GM08714 (cell line): Measurements from ENCODE around the gene SCUBE1.
"Not testable (repeated sequence)": the region's sequence is repeated elsewhere in the genome, so short reads cannot be mapped to it uniquely, and the experiment has no call there.

ENCODE experiments used
- H3K4me3 ChIP-seq: fragments of 200-500 bp; sonication (Bioruptor generic); 2 replicates; pipeline ENCODE4 v1.5.1; 2014; ENCODE audit warnings: mild to moderate bottlenecking, low read length, inconsistent platforms
- ZNF274 ChIP-seq: IDR thresholded peaks from 2 replicates; pipeline ENCODE4 v1.6.1; 2012; ENCODE audit warnings: mild to moderate bottlenecking, low read depth, low read length

Gene SCUBE1

GRCh38 chr22:43295660-43296059 lies 47.5 kb downstream of the SCUBE1 start:
- no peak overlapping the region for H3K4me3 ChIP-seq
- no peak for TF ChIP-seq ZNF274

GRCh38 chr22:43295173-43295572 lies 48.0 kb downstream of the SCUBE1 start:
- H3K4me3 ChIP-seq = no peak overlapping the region
- TF ChIP-seq ZNF274 = no peak

DNA sequence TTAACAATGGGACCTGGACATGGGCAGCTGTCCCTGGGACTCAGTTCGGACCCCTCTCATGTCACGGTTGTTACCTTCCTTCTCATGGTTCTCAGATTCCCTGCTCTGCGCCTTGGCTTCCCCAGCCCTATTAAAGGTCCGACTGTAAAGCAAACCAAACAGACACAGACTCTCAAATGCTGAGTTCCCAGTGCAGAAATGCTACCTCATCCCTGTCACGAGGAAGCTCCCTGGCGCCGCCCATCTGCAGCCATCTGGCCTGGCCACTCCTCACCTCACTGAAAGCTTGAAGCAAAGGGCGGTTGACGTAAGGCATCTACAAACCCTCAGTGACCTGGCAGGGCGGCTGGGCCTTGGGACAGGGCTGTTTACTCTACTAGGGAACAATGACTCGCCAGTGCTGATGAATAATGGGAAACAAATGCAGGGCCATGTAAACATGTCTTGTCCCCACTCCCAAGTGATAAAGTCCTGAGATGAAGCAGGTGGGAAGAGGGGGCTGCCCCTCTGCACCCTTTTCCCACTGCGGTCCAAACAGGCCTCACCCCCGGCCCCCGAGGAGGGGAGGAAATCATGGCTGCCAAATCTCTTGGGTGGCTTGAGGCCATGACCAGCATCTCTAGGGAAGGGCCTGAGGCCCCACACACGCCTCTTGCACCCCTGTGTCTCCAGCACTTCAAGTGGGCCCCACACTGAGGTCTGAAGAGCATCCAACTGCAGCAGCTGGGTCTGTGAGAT lies 49.3 kb downstream of the SCUBE1 start:
- no peak overlapping the region for H3K4me3 ChIP-seq
- no peak for TF ChIP-seq ZNF274

DNA sequence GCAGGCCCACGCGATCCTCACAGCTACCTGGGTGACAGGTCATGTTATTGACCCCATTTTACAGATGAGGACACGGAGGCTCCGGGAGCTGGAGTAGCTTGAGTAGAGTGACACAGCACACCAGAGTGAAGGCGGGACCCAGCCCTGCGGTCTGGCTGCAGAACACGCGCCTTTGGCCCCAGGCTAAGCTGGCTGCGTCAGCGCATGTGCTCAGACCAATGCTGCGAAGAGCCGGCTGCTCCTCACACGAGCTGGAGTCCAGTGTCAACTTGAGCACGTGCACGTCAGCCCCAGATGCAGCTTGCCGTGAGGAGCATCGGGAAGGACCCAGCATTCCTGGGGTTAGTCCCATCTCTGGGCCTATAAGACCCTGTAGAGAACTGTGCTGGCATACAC lies 49.9 kb downstream of the SCUBE1 start:
- TF ChIP-seq ZNF274 = no peak
- H3K4me3 ChIP-seq = no peak overlapping the region

GRCh38 chr22:43292630-43293018 lies 50.5 kb downstream of the SCUBE1 start:
- no peak overlapping the region for H3K4me3 ChIP-seq
- no peak for TF ChIP-seq ZNF274

- TF ChIP-seq ZNF274 = no peak
- H3K4me3 ChIP-seq = no peak overlapping the region
Measured at GRCh38 chr22:43291381-43291780, 51.8 kb downstream of the SCUBE1 start.

DNA sequence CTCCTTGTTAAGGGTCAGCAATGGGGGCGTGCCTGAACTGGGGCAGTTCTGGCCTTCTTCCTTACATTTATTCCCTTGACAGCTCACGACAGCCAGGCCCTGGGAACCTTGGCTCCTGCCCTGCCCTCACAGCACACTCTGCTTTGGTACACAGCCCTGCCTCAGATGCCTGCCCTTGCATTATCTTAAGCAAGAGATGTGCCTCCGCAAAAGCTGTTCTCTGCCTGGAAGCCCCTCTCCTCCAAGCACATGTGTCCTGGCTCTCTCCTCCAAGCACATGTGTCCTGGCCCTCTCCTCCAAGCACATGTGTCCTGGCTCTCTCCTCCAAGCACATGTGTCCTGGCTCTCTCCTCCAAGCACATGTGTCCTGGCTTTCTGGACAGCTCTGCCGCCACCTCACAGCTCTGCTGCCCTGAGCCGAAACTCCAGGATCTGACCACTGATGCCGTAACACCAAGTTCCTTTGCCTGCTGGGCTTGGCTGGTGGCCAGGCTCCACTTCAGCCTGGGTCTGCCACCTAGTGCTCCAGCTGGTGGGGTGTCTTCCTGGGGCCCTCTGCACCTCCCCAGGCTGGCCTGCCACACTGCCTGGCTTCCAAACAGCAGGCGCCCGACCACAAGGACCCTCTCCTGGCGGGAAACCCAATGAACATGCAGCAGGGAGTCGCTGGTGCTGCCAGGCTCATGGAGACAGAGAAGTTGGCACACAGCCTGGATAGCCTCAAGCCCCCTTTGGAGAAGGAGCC lies 53.0 kb downstream of the SCUBE1 start:
- H3K4me3 ChIP-seq = no peak overlapping the region
- TF ChIP-seq ZNF274 = no peak

GRCh38 chr22:43289531-43289963 lies 53.6 kb downstream of the SCUBE1 start:
- no peak for TF ChIP-seq ZNF274

GRCh38 chr22:43288807-43289420 lies 54.3 kb downstream of the SCUBE1 start:
- TF ChIP-seq ZNF274 = no peak
- no peak overlapping the region for H3K4me3 ChIP-seq

More at GRCh38 chr22:43289531-43289963, 53.6 kb downstream of the SCUBE1 start:
- no peak overlapping the region for H3K4me3 ChIP-seq

DNA sequence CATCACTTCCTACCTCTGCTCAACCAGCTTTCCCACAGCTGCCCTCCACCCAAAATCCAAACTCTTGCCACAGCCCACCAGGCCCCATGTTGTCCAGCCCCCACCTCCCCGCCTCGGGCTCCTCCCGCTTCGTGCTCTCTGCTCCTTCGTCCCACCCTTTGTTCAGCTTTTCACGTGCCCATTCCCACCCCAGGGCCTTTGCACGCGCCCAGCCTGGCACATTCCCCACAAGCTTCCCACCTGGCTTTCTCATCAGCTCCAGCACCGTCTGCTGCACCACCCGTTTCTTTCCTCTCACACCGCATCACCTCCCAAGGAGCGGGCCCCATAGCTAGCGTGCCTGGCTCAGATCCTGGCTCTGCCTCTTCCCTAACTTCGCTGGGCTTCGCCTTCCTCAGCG lies 54.8 kb downstream of the SCUBE1 start:
- no peak for TF ChIP-seq ZNF274
- H3K4me3 ChIP-seq = no peak overlapping the region

GRCh38 chr22:43287441-43287840 lies 55.7 kb downstream of the SCUBE1 start:
- TF ChIP-seq ZNF274 = no peak
- no peak overlapping the region for H3K4me3 ChIP-seq

- H3K4me3 ChIP-seq = no peak overlapping the region
- TF ChIP-seq ZNF274 = no peak
Measured at GRCh38 chr22:43281394-43281793, 61.8 kb downstream of the SCUBE1 start.

GRCh38 chr22:43280523-43280886 lies 62.7 kb downstream of the SCUBE1 start:
- H3K4me3 ChIP-seq = not testable (repeated sequence)

DNA sequence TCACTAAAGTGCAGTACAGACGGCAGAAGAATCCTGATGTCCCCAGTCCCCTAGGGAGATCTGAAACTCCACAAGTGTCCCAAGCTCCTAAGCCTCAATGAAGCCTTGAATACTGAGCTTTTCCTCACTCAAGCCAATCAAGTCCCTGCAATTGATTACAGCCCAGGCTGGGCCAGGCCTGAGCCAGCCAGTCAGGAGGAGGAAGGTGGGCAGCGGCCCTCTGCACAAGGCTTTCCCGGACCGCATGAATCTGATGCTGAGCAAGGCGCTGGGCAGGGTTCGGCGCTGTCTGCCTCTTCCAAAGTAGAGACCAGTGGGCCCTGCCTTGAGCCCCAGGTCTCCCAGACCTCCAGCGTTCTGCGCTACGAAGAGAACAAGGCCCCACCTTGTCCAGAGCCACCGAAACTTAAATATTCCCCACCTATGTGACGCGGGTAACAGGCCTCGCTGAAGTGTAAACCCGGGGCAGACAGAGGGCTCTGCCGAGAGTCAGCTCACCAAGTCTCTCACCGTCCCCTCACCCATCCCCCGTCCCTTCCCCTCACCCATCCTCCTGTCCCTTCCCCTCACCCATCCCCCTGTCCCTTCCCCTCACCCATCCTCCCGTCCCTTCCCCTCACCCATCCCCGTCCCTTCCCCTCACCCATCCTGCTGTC lies 63.2 kb downstream of the SCUBE1 start:
- no peak for TF ChIP-seq ZNF274
- H3K4me3 ChIP-seq = no peak overlapping the region

GRCh38 chr22:43277987-43278601 lies 65.1 kb downstream of the SCUBE1 start:
- no peak for TF ChIP-seq ZNF274
- H3K4me3 ChIP-seq = no peak overlapping the region
